ENCODE results near the gene PNLDC1. TPM values are rescaled to one million over a fixed set of nuclear protein-coding genes. Genes with fewer than 3 reads are reported as not detected.

The PNLDC1 gene
- total RNA-seq, 1 donor from 2014 or later: 0.17 TPM

Other genes with a start within 250 kb of the PNLDC1 start
- 1,053 TPM for gene SOD2, start 107.0 kb upstream of the PNLDC1 start, total RNA-seq
- gene WTAP, start 72.8 kb upstream of the PNLDC1 start, total RNA-seq: 46.4 TPM
- 4.0 TPM for gene ACAT2, start 38.2 kb upstream of the PNLDC1 start, total RNA-seq
- 164 TPM for gene TCP1, start 10.7 kb upstream of the PNLDC1 start, total RNA-seq
- gene MRPL18, start 9.8 kb upstream of the PNLDC1 start, total RNA-seq: 70.8 TPM
- not detected for gene MAS1, start 90.7 kb downstream of the PNLDC1 start, total RNA-seq
- gene IGF2R, start 168.8 kb downstream of the PNLDC1 start, total RNA-seq: 68.4 TPM

Measured in left ventricle myocardium superior (tissue), 1 donor.